ENCODE measurements around the gene MCOLN2. TPM values are rescaled to one million over a fixed set of nuclear protein-coding genes. Genes with fewer than 3 reads are reported as not detected.

The MCOLN2 gene
- total RNA-seq, 1 experiment from 2014 or later: 1.3 TPM

GRCh38 chr1:84939151-84939550 lies 57.8 kb downstream of the MCOLN2 start:
- Histone ChIP-seq H2BK20ac (ENCODE audit: low read depth, low read length, poor library complexity, severe bottlenecking) (no peak overlapping the region), H3K4me2 (ENCODE audit: insufficient read depth, insufficient read length, low read length) (no peak overlapping the region), H3T11ph (ENCODE audit: low read length) (no peak overlapping the region), H2AK5ac (ENCODE audit: insufficient read length, low read length) (no peak overlapping the region), H3K23ac (ENCODE audit: insufficient read length, low read depth, low read length) (no peak overlapping the region), H3K18ac (ENCODE audit: insufficient read length, low read depth, low read length) (no peak overlapping the region), H3K23me2 (ENCODE audit: insufficient read length, low read depth, low read length, poor library complexity, severe bottlenecking) (no peaks in the 10 kb centered on the region), H3K27me3 (ENCODE audit: insufficient read depth, low read length) (no peaks in the 10 kb centered on the region), H3K27ac (ENCODE audit: insufficient read length, low read depth, low read length) (no peak overlapping the region), H2BK12ac (ENCODE audit: insufficient read length, low read depth, low read length) (no peak overlapping the region), H3K9ac (ENCODE audit: extremely low read depth, insufficient read length, low read length) (no peak overlapping the region), H3K56ac (ENCODE audit: insufficient read length, low read depth, low read length) (no peak overlapping the region), H4K5ac (ENCODE audit: insufficient read length, low read depth, low read length) (no peak overlapping the region), H3K4ac (ENCODE audit: low read depth, low read length) (no peak overlapping the region), H4K20me1 (ENCODE audit: control insufficient read depth, insufficient read depth, insufficient read length) (no peaks in the 10 kb centered on the region), H3K79me1 (ENCODE audit: insufficient read depth, low read depth, low read length, poor library complexity, severe bottlenecking) (no peaks in the 10 kb centered on the region), H2BK120ac (ENCODE audit: low read depth, low read length, poor library complexity, severe bottlenecking) (no peak overlapping the region), H3K4me1 (ENCODE audit: insufficient read depth, low read length) (no peaks in the 10 kb centered on the region), H3K9me3 (ENCODE audit: control insufficient read depth, low read depth, low read length) (no peaks in the 10 kb centered on the region), H4K91ac (ENCODE audit: insufficient read length, low read depth, low read length) (no peak overlapping the region), H3K14ac (ENCODE audit: insufficient read depth, low read length) (no peak overlapping the region), H2AFZ (ENCODE audit: low read length) (no peak overlapping the region), H4K8ac (replicated peaks; ENCODE audit: insufficient read length, low read depth, low read length) (no peak overlapping the region), H3K79me2 (ENCODE audit: insufficient read depth, low read length) (no peaks in the 10 kb centered on the region), H2BK5ac (ENCODE audit: insufficient read length, low read length) (no peak overlapping the region), H2BK15ac (ENCODE audit: low read depth, low read length) (no peak overlapping the region)
- Mint-ChIP-seq H3K27ac (no peak overlapping the region), H3K27me3 (ENCODE audit: low read depth) (no peaks in the 10 kb centered on the region; the same call in 1 of the 2 replicates), H3K4me3 (no peak overlapping the region), H3K9me3 (no peaks in the 10 kb centered on the region), H3K36me3 (ENCODE audit: insufficient read depth in 1 of 3, low read depth in 3 of 3) (no peaks in the 10 kb centered on the region), H3K4me1 (peaks cover 0 to 2% of the 10 kb centered on the region in 2 experiments; a peak in 1 of 4 replicates)
- no peak for DNase-seq
- no CpG with 5 or more reads among the region's 8 CpGs for WGBS (ENCODE audit: extremely low coverage, insufficient read length, low lambda C conversion rate)
- TF ChIP-seq CTCF (conservative IDR thresholded peaks at IDR 0.05): no peak

Data from H9 (cell line).